ENCODE results near the gene DLG3. TPM values are rescaled to one million over a fixed set of nuclear protein-coding genes. Genes with fewer than 3 reads are reported as not detected.

The DLG3 gene
- total RNA-seq, 4 donors from 2014 or later: 21.7 to 27.0 (median 22.5) TPM

DNA sequence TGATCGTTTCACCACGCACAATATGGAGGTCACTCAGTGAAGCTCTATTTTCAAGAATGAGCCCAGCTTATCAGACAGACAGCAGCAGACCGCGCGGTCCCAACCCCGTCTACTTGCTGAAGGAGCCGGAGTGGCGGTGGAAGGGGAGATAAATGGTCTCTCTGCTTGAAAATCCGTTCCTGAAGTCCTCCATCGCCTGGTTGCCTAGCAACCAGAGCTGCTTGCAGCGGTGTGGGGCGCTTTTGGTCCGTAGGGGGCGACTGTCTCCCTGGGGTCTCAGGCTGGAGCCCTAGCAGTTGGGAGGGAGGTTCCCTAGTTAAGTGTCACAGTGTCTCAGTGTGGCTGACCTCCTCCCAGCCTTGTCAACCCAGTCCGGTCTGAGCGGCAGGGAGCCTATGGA, 8.3 kb upstream of the DLG3 start:
- Histone ChIP-seq H3K27me3 (no peaks in the 10 kb centered on the region), H3K27ac (replicated peaks in 1 of 4) (no peak overlapping the region), H3K36me3 (no peaks in the 10 kb centered on the region), H3K9me3 (no peaks in the 10 kb centered on the region), H3K4me3 (no peak overlapping the region), H3K4me1 (peaks cover 0 to 15% (median 12%) of the 10 kb centered on the region in 4 donors)
- TF ChIP-seq EP300 (IDR thresholded peaks at IDR 0.05) (no peak), POLR2A (IDR thresholded peaks at IDR 0.05; ENCODE audit: low read depth) (no peak)
- TF ChIP-seq, protein P1, sequence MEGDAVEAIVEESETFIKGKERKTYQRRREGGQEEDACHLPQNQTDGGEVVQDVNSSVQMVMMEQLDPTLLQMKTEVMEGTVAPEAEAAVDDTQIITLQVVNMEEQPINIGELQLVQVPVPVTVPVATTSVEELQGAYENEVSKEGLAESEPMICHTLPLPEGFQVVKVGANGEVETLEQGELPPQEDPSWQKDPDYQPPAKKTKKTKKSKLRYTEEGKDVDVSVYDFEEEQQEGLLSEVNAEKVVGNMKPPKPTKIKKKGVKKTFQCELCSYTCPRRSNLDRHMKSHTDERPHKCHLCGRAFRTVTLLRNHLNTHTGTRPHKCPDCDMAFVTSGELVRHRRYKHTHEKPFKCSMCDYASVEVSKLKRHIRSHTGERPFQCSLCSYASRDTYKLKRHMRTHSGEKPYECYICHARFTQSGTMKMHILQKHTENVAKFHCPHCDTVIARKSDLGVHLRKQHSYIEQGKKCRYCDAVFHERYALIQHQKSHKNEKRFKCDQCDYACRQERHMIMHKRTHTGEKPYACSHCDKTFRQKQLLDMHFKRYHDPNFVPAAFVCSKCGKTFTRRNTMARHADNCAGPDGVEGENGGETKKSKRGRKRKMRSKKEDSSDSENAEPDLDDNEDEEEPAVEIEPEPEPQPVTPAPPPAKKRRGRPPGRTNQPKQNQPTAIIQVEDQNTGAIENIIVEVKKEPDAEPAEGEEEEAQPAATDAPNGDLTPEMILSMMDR (IDR thresholded peaks at IDR 0.05): no peak
- DNase-seq (ENCODE audit: extremely low spot score): no peak
- 50% methylated on average over 4 of the region's 16 CpGs for WGBS
- intact Hi-C loops (cut with DNase I): loop anchor here (10.0 kb wide), 2 partner anchors 142 to 302 kb away; partner anchors contain the start of genes IGBP1 and KIF4A

DNA sequence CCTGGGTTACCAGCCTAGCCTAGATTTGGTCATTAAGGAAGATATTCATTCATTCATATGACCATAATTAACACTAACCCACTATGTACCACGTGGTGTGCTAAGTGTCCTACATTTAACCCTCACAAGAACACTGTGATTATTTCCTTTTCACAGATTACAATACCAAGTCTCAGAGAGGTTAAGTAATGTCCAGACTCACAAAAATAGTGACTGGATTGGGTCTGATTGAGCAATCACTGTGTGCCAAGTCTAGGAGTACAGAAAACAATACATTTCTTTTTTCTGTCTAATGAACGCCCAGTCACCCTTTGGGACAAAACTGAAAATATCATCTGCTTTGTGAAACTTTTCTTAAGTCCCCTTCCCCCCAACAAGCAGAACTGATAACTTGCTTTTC, 7.6 kb upstream of the DLG3 start:
- intact Hi-C loops (cut with DNase I): loop anchor here (10.0 kb wide), 2 partner anchors 142 to 302 kb away; partner anchors contain the start of genes IGBP1 and KIF4A
- Histone ChIP-seq H3K9me3 (no peaks in the 10 kb centered on the region), H3K27me3 (no peaks in the 10 kb centered on the region), H3K27ac (replicated peaks in 1 of 4) (no peak overlapping the region), H3K4me3 (no peak overlapping the region), H3K36me3 (no peaks in the 10 kb centered on the region), H3K4me1 (peaks cover 0 to 15% (median 12%) of the 10 kb centered on the region in 4 donors)
- 36% methylated on average over 2 of the region's 2 CpGs for WGBS
- no peak for DNase-seq (ENCODE audit: extremely low spot score)
- TF ChIP-seq, protein P1 (IDR thresholded peaks at IDR 0.05): no peak
- TF ChIP-seq EP300 (IDR thresholded peaks at IDR 0.05) (no peak), POLR2AphosphoS5 (IDR thresholded peaks at IDR 0.05) (no peak), POLR2A (IDR thresholded peaks at IDR 0.05; ENCODE audit: low read depth) (no peak)

GRCh38 chrX:70437921-70438665, 6.5 kb upstream of the DLG3 start:
- intact Hi-C loops (cut with DNase I): loop anchor here (10.0 kb wide), 2 partner anchors 143 to 303 kb away; partner anchors contain the start of genes IGBP1 and KIF4A
- Histone ChIP-seq H3K4me1 (peaks cover 0 to 15% (median 12%) of the 10 kb centered on the region in 4 donors), H3K9me3 (no peaks in the 10 kb centered on the region), H3K27me3 (no peaks in the 10 kb centered on the region), H3K27ac (replicated peaks in 1 of 4) (no peak overlapping the region), H3K4me3 (no peak overlapping the region), H3K36me3 (no peaks in the 10 kb centered on the region)
- DNase-seq (ENCODE audit: extremely low spot score): no peak
- TF ChIP-seq POLR2AphosphoS5 (IDR thresholded peaks at IDR 0.05): no peak
- 74% methylated on average over 8 of the region's 8 CpGs for WGBS

- no peak for DNase-seq (ENCODE audit: extremely low spot score)
- intact Hi-C loops (cut with DNase I): loop anchor here (10.0 kb wide), 2 partner anchors 144 to 304 kb away; partner anchors contain the start of genes IGBP1 and KIF4A
- no peak for TF ChIP-seq POLR2A (IDR thresholded peaks at IDR 0.05; ENCODE audit: low read depth)
- TF ChIP-seq POLR2AphosphoS5 (IDR thresholded peaks at IDR 0.05): no peak
- no peak for TF ChIP-seq EP300 (IDR thresholded peaks at IDR 0.05)
- TF ChIP-seq, protein P1 (IDR thresholded peaks at IDR 0.05): no peak
Measured at GRCh38 chrX:70439016-70439415, 5.6 kb upstream of the DLG3 start.

DNA sequence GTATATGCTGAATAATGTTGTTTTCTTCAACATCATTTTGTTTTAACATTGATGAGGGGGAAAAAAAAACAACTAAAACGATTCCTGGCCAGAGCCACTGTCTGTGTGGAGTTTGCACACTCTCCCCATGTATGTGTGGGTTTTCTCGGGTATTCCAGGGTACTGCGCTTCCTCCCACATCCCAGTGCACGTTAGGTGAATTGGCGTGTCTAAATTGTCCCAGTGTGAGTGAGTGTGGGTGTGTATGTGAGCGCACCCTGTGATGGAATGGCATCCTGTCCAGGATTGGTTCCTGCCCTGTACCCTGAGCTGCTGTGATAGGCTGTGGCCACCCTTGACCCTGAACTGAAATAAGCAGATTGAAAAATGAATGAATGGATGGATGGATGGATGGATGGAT, 2.4 kb upstream of the DLG3 start:
- peaks cover 0 to 18% (median 8%) of the 10 kb centered on the region in 4 donors for H3K27me3 ChIP-seq

More at GRCh38 chrX:70439016-70439415, 5.6 kb upstream of the DLG3 start:
- no peak overlapping the region for H3K27ac ChIP-seq (replicated peaks in 1 of 4)
- peaks cover 0 to 2% (median 0%) of the 10 kb centered on the region in 4 donors for H3K27me3 ChIP-seq
- 65% methylated on average over 1 of the region's 1 CpG for WGBS
- H3K4me1 ChIP-seq: peaks cover 0 to 11% (median 9%) of the 10 kb centered on the region in 4 donors
- H3K9me3 ChIP-seq: no peaks in the 10 kb centered on the region
- no peak overlapping the region for H3K4me3 ChIP-seq
- no peaks in the 10 kb centered on the region for H3K36me3 ChIP-seq

More for the DNA sequence above, 2.4 kb upstream of the DLG3 start:
- intact Hi-C loops (cut with DNase I): no loop called here
- no peak for DNase-seq (ENCODE audit: extremely low spot score)
- 66% methylated on average over 6 of the region's 6 CpGs for WGBS
- no peaks in the 10 kb centered on the region for H3K9me3 ChIP-seq
- no peak for TF ChIP-seq EP300 (IDR thresholded peaks at IDR 0.05)
- TF ChIP-seq POLR2AphosphoS5 (IDR thresholded peaks at IDR 0.05): no peak
- no peak for TF ChIP-seq POLR2A (IDR thresholded peaks at IDR 0.05; ENCODE audit: low read depth)
- TF ChIP-seq, protein P1 (IDR thresholded peaks at IDR 0.05): no peak
- H3K4me1 ChIP-seq: peaks cover 5 to 11% (median 11%) of the 10 kb centered on the region in 4 donors
- H3K36me3 ChIP-seq: no peaks in the 10 kb centered on the region
- no peak overlapping the region for H3K27ac ChIP-seq (replicated peaks in 1 of 4)
- no peak overlapping the region for H3K4me3 ChIP-seq

Measured in esophagus muscularis mucosa (tissue), 4 donors.